GM21737 (cell line): ENCODE measurements around the gene UBXN6.

ENCODE experiments used
- ATAC-seq: cut with Tn5 transposase; IDR thresholded peaks from one replicate; pipeline ENCODE4 v1.9.1; 2021; ENCODE audit warnings: mild to moderate bottlenecking, moderate library complexity; ENCODE audit not compliant: unreplicated experiment

Gene UBXN6

GRCh38 chr19:4456843-4457653 lies 546 bp downstream of the UBXN6 start:
- ATAC-seq: no peak

- no peak for ATAC-seq
Measured at GRCh38 chr19:4456476-4456842, 1.1 kb downstream of the UBXN6 start.

- ATAC-seq: no peak
Measured at GRCh38 chr19:4455719-4456475, 1.7 kb downstream of the UBXN6 start.

- no peak for ATAC-seq
Measured at GRCh38 chr19:4454747-4455718, 2.6 kb downstream of the UBXN6 start.

- no peak for ATAC-seq
Measured at GRCh38 chr19:4453232-4454179, 4.1 kb downstream of the UBXN6 start.

- no peak for ATAC-seq
Measured at GRCh38 chr19:4452230-4452990, 5.2 kb downstream of the UBXN6 start.

GRCh38 chr19:4449639-4450028 lies 8.0 kb downstream of the UBXN6 start:
- ATAC-seq: no peak

- no peak for ATAC-seq
Measured at GRCh38 chr19:4449022-4449638, 8.5 kb downstream of the UBXN6 start.

- no peak for ATAC-seq
Measured at GRCh38 chr19:4448147-4448985, 9.2 kb downstream of the UBXN6 start.

- ATAC-seq: no peak
Measured at GRCh38 chr19:4447327-4448146, 10.1 kb downstream of the UBXN6 start.

- no peak for ATAC-seq
Measured at GRCh38 chr19:4446704-4447200, 10.8 kb downstream of the UBXN6 start.

GRCh38 chr19:4445963-4446703 lies 11.5 kb downstream of the UBXN6 start:
- ATAC-seq: no peak

GRCh38 chr19:4444765-4445741 lies 12.5 kb downstream of the UBXN6 start:
- ATAC-seq: no peak

GRCh38 chr19:4443966-4444764 lies 13.4 kb downstream of the UBXN6 start:
- ATAC-seq: no peak
